Fibroblast of lung (primary cell): Measurements from ENCODE around the gene CXCL8. TPM values are rescaled to one million over a fixed set of nuclear protein-coding genes. Genes with fewer than 3 reads are reported as not detected.

Experiments
- DNase-seq, 2 donors: peaks; one replicate each; pipeline versions ENCODE4 v3.0.0 to v3.0.0-alpha.2; 2010; ENCODE audit warnings: low read depth in 2 of 2
- H2AFZ ChIP-seq: 2 replicates; pipeline ENCODE4 v1.5.1; 2012; ENCODE audit warnings: low read length, control low read depth, inconsistent platforms
- H3K27ac ChIP-seq: 2 replicates; pipeline ENCODE4 v1.5.1; 2011; ENCODE audit warnings: low read length, control low read depth; ENCODE audit not compliant: insufficient read depth
- H3K27me3 ChIP-seq: 2 replicates; pipeline ENCODE4 v1.5.1; 2011; ENCODE audit warnings: mild to moderate bottlenecking, low read length; ENCODE audit not compliant: control insufficient read depth, insufficient read depth
- H3K36me3 ChIP-seq: 2 replicates; pipeline ENCODE4 v1.5.1; 2011; ENCODE audit warnings: low read length; ENCODE audit not compliant: control insufficient read depth, insufficient read depth
- H3K4me1 ChIP-seq: 2 replicates; pipeline ENCODE4 v1.5.1; 2011; ENCODE audit warnings: low read length; ENCODE audit not compliant: control insufficient read depth, insufficient read depth; ENCODE audit errors: extremely low read depth
- H3K4me2 ChIP-seq: 2 replicates; pipeline ENCODE4 v1.5.1; 2011; ENCODE audit warnings: low read length, control low read depth; ENCODE audit not compliant: insufficient read depth; ENCODE audit errors: extremely low read depth
- H3K4me3 ChIP-seq, 4 experiments: fragments of 200-600 bp in 1 of 4; sonication (generic) in 1 of 4; replicated peaks in 1 of 4; 2 replicates each; pipeline ENCODE4 v1.5.1; 2011 to 2016; ENCODE audit warnings: low read length in 4 of 4, low read depth in 3 of 4, mild to moderate bottlenecking in 3 of 4, control low read depth in 2 of 4, inconsistent platforms in 1 of 4, mixed read lengths in 1 of 4; ENCODE audit not compliant: insufficient read depth in 1 of 4; ENCODE audit errors: control extremely low read depth in 1 of 4
- H3K79me2 ChIP-seq: 2 replicates; pipeline ENCODE4 v1.5.1; 2012; ENCODE audit warnings: mild to moderate bottlenecking, low read length, inconsistent platforms; ENCODE audit not compliant: control insufficient read depth, insufficient read depth
- H3K9ac ChIP-seq: 2 replicates; pipeline ENCODE4 v1.5.1; 2011; ENCODE audit warnings: mild to moderate bottlenecking, low read length, control low read depth; ENCODE audit not compliant: insufficient read depth
- H3K9me3 ChIP-seq: 2 replicates; pipeline ENCODE4 v1.5.1; 2012; ENCODE audit warnings: low read depth, low read length; ENCODE audit not compliant: control insufficient read depth, insufficient read depth
- H4K20me1 ChIP-seq: 2 replicates; pipeline ENCODE4 v1.5.1; 2011; ENCODE audit warnings: low read length; ENCODE audit not compliant: control insufficient read depth, insufficient read depth; ENCODE audit errors: extremely low read depth
- CTCF ChIP-seq, 2 donors: IDR thresholded peaks in 1 of 2; conservative IDR thresholded peaks in 1 of 2; 1 replicate in 1 of 2; 2 replicates in 1 of 2; pipeline ENCODE4 v1.5.1; 2011 to 2012; ENCODE audit warnings: low read length in 2 of 2, control low read depth in 1 of 2, inconsistent platforms in 1 of 2, low read depth in 1 of 2, mild to moderate bottlenecking in 1 of 2
- EZH2 ChIP-seq: IDR thresholded peaks from 2 replicates; pipeline ENCODE4 v1.5.1; 2012; ENCODE audit warnings: low read length, control low read depth, mild to moderate bottlenecking; ENCODE audit errors: missing control alignments
- polyA plus RNA-seq, 2 donors: library from polyadenylated mRNA; depleted of rRNA in 1 of 2; stranded (reverse) in 1 of 2; unstranded in 1 of 2; fragments of >200 nt; gene quantifications; 2 replicates each; pipeline ENCODE4 v1.2.1, GENCODE V29; 2011 to 2012; ENCODE audit warnings: missing spikeins in 1 of 2
- total RNA-seq: library from RNA; depleted of rRNA; stranded (reverse); fragments of >200 nt; gene quantifications from 2 replicates; pipeline ENCODE4 v1.2.1, GENCODE V29; 2014

CXCL8 gene
- total and polyA plus RNA-seq, 2 donors (not counting 1 experiment from before 2014, with no cell fraction given) = 1.3 to 1.4 TPM

- no peak for TF ChIP-seq CTCF (conservative IDR thresholded peaks at IDR 0.05 in 1 of 2, IDR thresholded peaks at IDR 0.05 in 1 of 2; ENCODE audit: low read depth in 1 of 2, low read length in 2 of 2)
- TF ChIP-seq EZH2 = no peak
- no peaks in the 10 kb centered on the region for H3K27me3 ChIP-seq
- H3K36me3 ChIP-seq = no peaks in the 10 kb centered on the region
- no peak overlapping the region for H3K4me3 ChIP-seq
- H3K9me3 ChIP-seq = no peaks in the 10 kb centered on the region
- H3K79me2 ChIP-seq = no peaks in the 10 kb centered on the region
- DNase-seq = peak in 1 of 2 donors; percentile 56
- no peak overlapping the region for H2AFZ ChIP-seq
- no peak overlapping the region for H3K9ac ChIP-seq
- H3K4me2 ChIP-seq = no peak overlapping the region
- H4K20me1 ChIP-seq = no peaks in the 10 kb centered on the region
- no peak overlapping the region for H3K27ac ChIP-seq
- H3K4me1 ChIP-seq = no peaks in the 10 kb centered on the region
Observed at GRCh38 chr4:73751166-73751565, 10.8 kb downstream of the CXCL8 start.

DNA sequence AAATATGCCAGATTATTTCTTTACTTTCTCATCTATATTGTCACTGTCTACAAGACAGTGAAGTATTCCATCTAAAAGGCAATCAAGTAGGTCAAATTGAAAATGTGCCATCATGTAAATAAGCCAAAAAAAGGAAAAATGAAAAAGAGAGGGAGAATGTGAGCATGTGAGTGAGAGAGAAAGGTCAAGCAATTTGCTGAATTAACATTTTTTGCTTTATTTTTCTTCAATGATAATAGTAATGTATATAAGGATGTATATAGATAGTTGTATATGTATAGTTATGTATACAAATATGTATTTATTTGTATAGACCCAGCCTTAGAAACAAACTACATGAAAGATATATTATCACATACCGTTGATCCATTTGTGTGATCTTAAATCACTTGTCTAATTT is 11.5 kb downstream of the CXCL8 start:
- H3K79me2 ChIP-seq = no peaks in the 10 kb centered on the region
- no peak overlapping the region for H3K4me3 ChIP-seq
- no peaks in the 10 kb centered on the region for H3K4me1 ChIP-seq
- TF ChIP-seq CTCF (conservative IDR thresholded peaks at IDR 0.05 in 1 of 2, IDR thresholded peaks at IDR 0.05 in 1 of 2; ENCODE audit: low read depth in 1 of 2, low read length in 2 of 2) = no peak
- no peak for TF ChIP-seq EZH2
- no peak overlapping the region for H3K4me2 ChIP-seq
- H2AFZ ChIP-seq = no peak overlapping the region
- no peak for DNase-seq
- no peaks in the 10 kb centered on the region for H3K9me3 ChIP-seq
- no peaks in the 10 kb centered on the region for H3K27me3 ChIP-seq
- no peak overlapping the region for H3K9ac ChIP-seq
- no peaks in the 10 kb centered on the region for H4K20me1 ChIP-seq
- no peak overlapping the region for H3K27ac ChIP-seq
- H3K36me3 ChIP-seq = no peaks in the 10 kb centered on the region

- Histone ChIP-seq H3K79me2 (no peaks in the 10 kb centered on the region), H3K27me3 (no peaks in the 10 kb centered on the region), H3K36me3 (no peaks in the 10 kb centered on the region), H2AFZ (no peak overlapping the region), H3K27ac (no peak overlapping the region), H3K4me1 (no peaks in the 10 kb centered on the region), H3K4me3 (no peak overlapping the region), H3K9ac (no peak overlapping the region), H4K20me1 (no peaks in the 10 kb centered on the region), H3K4me2 (no peak overlapping the region), H3K9me3 (no peaks in the 10 kb centered on the region)
- TF ChIP-seq CTCF (conservative IDR thresholded peaks at IDR 0.05 in 1 of 2, IDR thresholded peaks at IDR 0.05 in 1 of 2; ENCODE audit: low read depth in 1 of 2, low read length in 2 of 2) (no peak), EZH2 (no peak)
- peak in 1 of 2 donors; percentile 26 for DNase-seq
Observed at GRCh38 chr4:73752424-73752823, 12.1 kb downstream of the CXCL8 start.
